NCI-H2107 (cell line): ENCODE data around the gene CMTM4.
"Not testable (repeated sequence)": the region's sequence is repeated elsewhere in the genome, so short reads cannot be mapped to it uniquely, and the experiment has no call there.

ENCODE experiments used
- DNase-seq: peaks from one replicate; lab custom pipeline; 2025; lab: John Stamatoyannopoulos, UW

CMTM4 gene

GRCh38 chr16:66592241-66592640 lies 104.3 kb downstream of the CMTM4 start:
- no peak for DNase-seq

DNA sequence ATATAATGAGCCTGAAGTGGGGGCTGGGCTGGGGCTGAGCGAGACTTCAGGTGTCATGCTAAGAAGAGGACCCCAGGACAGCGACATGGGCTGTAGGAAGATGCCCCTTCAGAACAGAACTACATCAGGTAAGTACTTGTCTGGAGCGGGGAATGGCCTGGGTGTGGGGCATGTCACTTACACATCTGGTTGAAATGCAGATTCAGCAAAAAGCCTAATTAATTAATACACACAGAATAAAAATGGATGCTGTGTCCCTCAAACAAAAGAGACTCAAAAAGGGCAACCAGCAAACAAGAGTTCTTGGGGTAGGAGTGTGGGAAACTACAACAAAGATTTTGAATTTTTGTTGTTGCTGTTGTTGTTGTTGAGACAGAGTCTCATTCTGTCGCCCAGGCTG lies 105.5 kb downstream of the CMTM4 start:
- DNase-seq = no peak

DNA sequence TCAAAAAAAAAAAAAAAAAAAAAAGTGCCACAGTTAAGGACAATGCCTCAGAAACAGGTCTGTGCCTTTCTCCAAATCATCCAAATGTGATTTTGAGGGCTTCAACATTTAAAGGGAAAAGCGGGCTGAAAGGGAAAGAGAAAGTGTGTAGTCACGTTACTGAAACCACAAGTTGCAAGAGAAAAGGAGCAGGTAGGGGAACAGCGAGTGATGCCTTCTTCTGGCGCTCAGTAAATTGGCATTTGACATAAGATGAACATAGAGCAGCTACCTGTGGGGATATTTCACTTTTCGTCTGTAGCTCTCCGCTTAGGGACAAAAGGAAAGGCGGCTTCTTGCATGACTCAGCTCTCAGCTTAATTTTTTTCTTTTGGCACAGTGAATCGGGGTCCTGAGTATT lies 106.2 kb downstream of the CMTM4 start:
- DNase-seq = no peak

- no peak for DNase-seq
Observed at GRCh38 chr16:66588981-66589713, 107.4 kb downstream of the CMTM4 start.

DNA sequence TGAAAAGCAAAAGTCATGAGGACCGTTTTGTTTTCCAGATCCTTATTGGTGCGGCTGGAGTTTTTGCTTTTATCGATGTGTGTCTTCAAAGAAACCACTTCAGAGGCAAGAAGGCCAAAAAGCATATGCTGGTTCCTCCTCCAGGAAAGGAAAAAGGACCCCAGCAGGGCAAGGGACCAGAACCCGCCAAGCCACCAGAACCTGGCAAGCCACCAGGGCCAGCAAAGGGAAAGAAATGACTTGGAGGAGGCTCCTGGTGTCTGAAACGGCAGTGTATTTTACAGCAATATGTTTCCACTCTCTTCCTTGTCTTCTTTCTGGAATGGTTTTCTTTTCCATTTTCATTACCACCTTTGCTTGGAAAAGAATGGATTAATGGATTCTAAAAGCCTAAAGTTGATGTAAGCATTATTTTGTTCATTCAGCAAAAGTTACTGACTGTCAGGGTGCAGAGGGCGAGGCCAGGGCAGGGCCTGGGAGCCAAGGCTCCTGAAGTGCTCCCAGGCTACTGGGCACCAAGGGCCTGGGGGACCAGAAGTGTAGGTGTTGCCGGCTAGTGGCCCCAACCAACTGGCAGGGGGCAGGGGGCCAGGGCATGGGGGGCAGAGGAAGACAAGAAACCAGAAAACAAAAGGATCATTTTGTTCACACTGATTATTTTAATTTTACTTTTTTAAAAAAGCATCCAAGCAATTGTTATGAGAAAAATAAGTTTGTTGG lies 108.5 kb downstream of the CMTM4 start:
- no peak for DNase-seq

GRCh38 chr16:66585481-66586239 lies 110.9 kb downstream of the CMTM4 start:
- DNase-seq = no peak

- no peak for DNase-seq
Observed at GRCh38 chr16:66581246-66581952, 115.1 kb downstream of the CMTM4 start.

- DNase-seq = peak; percentile 11
Observed at GRCh38 chr16:66580605-66581209, 115.8 kb downstream of the CMTM4 start.

DNA sequence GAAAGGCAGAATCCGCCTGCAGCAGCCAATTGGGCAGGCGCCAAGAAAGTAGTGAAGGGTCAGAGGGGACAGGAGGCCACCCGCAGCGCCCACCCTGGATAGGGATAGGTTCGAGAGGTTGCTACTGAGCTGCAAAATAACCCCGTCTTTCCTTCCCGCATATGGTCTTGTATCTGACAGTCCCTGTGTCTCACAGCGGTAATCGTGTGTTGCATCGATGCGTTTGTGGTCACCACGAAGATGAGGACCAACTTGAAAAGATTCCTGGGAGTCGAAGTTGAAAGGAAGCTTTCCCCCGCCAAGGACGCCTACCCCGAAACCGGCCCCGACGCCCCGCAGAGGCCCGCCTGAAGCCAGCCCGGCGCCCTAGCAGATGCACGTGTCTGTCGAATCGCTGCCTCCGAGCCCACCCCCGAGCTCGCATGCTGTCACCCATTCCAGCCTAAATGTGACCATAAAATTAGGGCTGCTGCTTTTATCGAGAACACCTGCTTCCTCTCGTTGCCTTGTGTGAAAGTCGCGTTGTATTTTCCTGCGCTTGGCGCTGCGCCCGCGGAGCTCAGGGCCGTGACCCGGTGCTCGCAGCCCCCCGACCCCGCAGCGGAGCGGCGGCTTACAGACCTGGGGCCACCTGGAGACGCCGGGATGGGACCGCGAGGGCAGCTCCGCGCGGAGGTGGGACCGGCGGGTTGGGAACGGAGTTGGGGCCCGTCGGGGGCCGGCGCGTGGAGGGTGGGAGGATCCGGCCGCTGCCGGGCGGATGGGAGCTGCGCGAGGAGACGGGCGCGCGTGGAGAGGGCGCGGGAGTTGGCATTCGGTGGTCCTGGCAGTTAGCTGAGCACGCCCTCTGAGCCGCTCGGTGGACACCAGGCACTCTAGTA lies 117.7 kb downstream of the CMTM4 start, which contains the start of gene CMTM2:
CMTM2 (plus strand) TSS at position 813 of the 881 bp plus-strand sequence. CDS start 145 bp downstream, outside the sequence.
- DNase-seq = no peak

- no peak for DNase-seq
Observed at GRCh38 chr16:66576296-66576695, 120.2 kb downstream of the CMTM4 start.

DNA sequence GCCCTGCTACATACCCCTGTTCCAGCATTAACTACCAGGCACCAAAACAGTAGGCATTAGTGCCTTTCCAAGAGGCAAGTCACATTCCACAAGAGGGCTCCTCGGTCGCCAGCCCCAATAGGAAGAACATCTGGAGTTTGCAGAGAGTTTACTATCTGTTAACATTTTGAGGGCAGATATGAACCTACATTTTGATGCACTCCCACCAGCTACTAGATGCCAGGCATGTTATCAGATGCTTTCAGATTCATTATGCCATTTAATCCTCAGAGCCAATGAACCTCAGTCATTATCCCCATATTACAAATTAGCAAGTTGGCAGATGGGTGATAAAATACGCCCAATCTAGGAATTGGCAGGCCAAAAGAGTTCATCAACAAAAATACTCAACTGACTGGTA lies 121.5 kb downstream of the CMTM4 start:
- no peak for DNase-seq

GRCh38 chr16:66574531-66574930 lies 122.0 kb downstream of the CMTM4 start:
- no peak for DNase-seq

DNA sequence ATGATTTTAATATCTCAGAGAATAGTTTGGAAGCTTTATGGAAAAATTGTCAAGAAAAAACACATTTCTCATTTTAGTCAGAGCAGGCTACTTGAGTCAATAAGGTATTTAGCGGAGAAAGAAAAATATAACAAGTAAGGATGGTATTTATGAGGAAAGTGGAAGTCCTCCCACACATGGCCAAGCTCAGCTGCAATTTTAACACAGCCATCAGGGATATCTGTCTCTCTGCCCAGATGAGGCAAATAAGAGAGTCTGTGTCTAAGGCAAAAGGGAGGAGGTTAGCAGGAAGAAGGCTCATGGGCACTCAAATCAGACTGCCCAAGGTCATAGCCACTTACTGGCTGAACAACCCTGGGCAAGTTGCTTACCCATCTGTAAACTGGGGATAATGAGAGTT lies 122.5 kb downstream of the CMTM4 start:
- no peak for DNase-seq

- no peak for DNase-seq
Observed at GRCh38 chr16:66572356-66572755, 124.2 kb downstream of the CMTM4 start.

GRCh38 chr16:66569827-66570405 lies 126.6 kb downstream of the CMTM4 start:
- DNase-seq = no peak

- no peak for DNase-seq
Observed at GRCh38 chr16:66569131-66569530, 127.4 kb downstream of the CMTM4 start.

DNA sequence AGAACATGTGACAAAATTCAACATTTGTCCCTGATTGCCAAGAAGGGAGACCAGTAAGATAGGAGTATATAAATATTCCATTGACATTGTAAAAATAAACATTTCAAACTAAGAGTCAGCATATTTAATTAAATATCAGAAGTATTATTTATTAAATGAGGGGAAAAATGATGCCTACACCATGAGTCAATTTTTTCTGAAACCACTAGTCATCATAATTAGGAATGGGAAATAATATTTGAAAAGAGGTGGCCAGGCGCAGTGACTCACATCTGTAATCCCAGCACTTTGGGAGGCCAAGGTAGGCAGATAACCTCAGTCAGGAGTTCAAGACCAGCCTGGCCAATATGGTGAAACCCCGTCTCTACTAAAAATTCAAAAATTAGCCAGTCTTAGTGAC lies 128.2 kb downstream of the CMTM4 start:
- DNase-seq = no peak

GRCh38 chr16:66567270-66567669 lies 129.3 kb downstream of the CMTM4 start:
- not testable (repeated sequence) for DNase-seq

DNA sequence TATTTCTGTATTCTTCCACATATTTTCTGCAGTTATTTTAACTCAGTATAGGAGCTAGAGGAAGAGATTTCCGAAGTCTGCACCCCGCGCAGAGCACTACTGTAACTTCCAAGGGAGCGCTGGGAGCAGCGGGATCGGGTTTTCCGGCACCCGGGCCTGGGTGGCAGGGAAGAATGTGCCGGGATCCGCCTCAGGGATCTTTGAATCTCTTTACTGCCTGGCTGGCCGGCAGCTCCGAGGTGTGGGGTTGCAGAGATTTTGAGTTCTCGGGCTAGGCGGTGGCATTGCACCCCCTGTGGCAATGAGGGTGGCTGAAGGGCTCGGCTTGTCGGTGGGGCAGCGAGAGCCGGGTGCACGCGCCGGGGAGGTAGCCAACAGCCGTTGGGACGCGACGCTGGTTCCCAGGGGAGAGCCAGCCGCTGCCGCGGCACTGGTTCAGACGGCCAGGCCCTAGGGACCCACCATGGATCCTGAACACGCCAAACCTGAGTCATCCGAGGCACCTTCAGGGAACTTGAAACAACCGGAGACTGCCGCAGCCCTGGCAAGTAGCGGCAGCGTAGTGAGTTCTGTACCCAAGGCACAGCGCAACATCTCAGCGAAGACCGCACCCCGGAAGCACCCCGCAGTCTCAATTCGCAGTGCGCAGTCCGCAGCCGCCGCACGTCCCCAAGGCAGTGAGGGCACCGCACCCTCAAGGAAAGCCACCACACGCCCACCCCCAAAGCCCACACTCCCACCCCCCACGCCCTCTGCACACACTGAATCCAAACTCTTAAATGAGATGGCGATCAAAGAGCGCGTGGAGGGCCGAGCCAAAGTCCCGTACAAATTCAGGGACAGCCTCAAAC lies 130.3 kb downstream of the CMTM4 start, which contains the start of gene CMTM1:
CMTM1 (plus strand) TSS at position 389 of the 851 bp plus-strand sequence; CDS start at position 464, 75 bp downstream.
- no peak for DNase-seq
